ENCODE data around the gene ITGAL. TPM values are rescaled to one million over a fixed set of nuclear protein-coding genes. Genes with fewer than 3 reads are reported as not detected.

Gene ITGAL
- total and polyA plus RNA-seq, 2 of the 13 experiments (the other 11 are each of a cell fraction or from before 2014, with no cell fraction given), result 0.86 to 1.2 TPM

GRCh38 chr16:30541502-30542329 is 69.2 kb downstream of the ITGAL start:
- peak; percentile 21 for FAIRE-seq
- TF ChIP-seq TARDBP (CRISPR knock-in tag; IDR thresholded peaks at IDR 0.05) (peak; percentile 54; the same call in 1 of the 2 replicates), GZF1 (CRISPR knock-in tag; IDR thresholded peaks at IDR 0.05) (0 out of 2 replicates have a peak, but pooled peaks have one; percentile 32), GLI4 (CRISPR knock-in tag; IDR thresholded peaks at IDR 0.05; ENCODE audit: borderline replicate concordance) (peak; percentile 40; the same call in 1 of the 2 replicates), NR2C2 (CRISPR knock-in tag; IDR thresholded peaks at IDR 0.05; ENCODE audit: borderline replicate concordance) (0 out of 2 replicates have a peak, but pooled peaks have one; percentile 12), IRF9 (CRISPR knock-in tag; IDR thresholded peaks at IDR 0.05; ENCODE audit: borderline replicate concordance) (no peak), ZNF770 (CRISPR knock-in tag; IDR thresholded peaks at IDR 0.05) (no peak), ZSCAN29 (CRISPR knock-in tag; conservative IDR thresholded peaks at IDR 0.05) (0 out of 2 replicates have a peak, but pooled peaks have one; percentile 43), ZNF598 (CRISPR knock-in tag; IDR thresholded peaks at IDR 0.05; ENCODE audit: borderline replicate concordance) (0 out of 2 replicates have a peak, but pooled peaks have one; percentile 42), ZIK1 (CRISPR knock-in tag; IDR thresholded peaks at IDR 0.05; ENCODE audit: borderline replicate concordance, low read depth) (no peak), TIGD3 (CRISPR knock-in tag; IDR thresholded peaks at IDR 0.05; ENCODE audit: borderline replicate concordance) (peak; percentile 57; the same call in 1 of the 2 replicates), ZNF343 (CRISPR knock-in tag; IDR thresholded peaks at IDR 0.05) (no peak), POLR2A (IDR thresholded peaks at IDR 0.05; ENCODE audit: insufficient read depth in 1 of 2, low read depth in 2 of 2, low read length in 2 of 2) (0 out of 4 replicates have a peak, but pooled peaks of 1 of the 2 experiments have one; percentile 15), FOXC1 (CRISPR knock-in tag; IDR thresholded peaks at IDR 0.05; ENCODE audit: borderline replicate concordance) (0 out of 2 replicates have a peak, but pooled peaks have one; percentile 46), HINFP (CRISPR knock-in tag; IDR thresholded peaks at IDR 0.05; ENCODE audit: low read depth) (peak; percentile 56; the same call in 1 of the 2 replicates), CEBPG (CRISPR knock-in tag; IDR thresholded peaks at IDR 0.05) (peak; percentile 64; the same call in 1 of the 2 replicates), ZNF567 (CRISPR knock-in tag; IDR thresholded peaks at IDR 0.05; ENCODE audit: borderline replicate concordance) (0 out of 2 replicates have a peak, but pooled peaks have one; percentile 0)

More at GRCh38 chr16:30541502-30542329, 69.2 kb downstream of the ITGAL start:
- ChIA-PET CTCF (ENCODE audit: low intra/inter-chr PET ratio, low total read pairs) (no interaction called here), POLR2A (interaction anchor here (1.0 to 4.0 kb wide), 7 partner anchors 10 to 148 kb away, joined by 3 to 30 read pairs (median 6); partner anchors contain the start of genes DCTPP1, ZNF688, ZNF689 and ZNF764)
- H3K27me3 ChIP-seq (ENCODE audit: control insufficient read depth in 1 of 2, insufficient read depth in 2 of 2, low read length in 2 of 2), result no peaks in the 10 kb centered on the region
- H3K27ac ChIP-seq (ENCODE audit: extremely low read length, insufficient read depth, low read length), result peak overlapping the region; percentile 62
- peak; percentile 43 for ATAC-seq
- no peak overlapping the region for H2AFZ ChIP-seq (ENCODE audit: low read length)
- peak overlapping the region; percentile 48 to 63 (median 58) for H3K4me3 ChIP-seq (replicated peaks in 1 of 3; ENCODE audit: insufficient read depth in 1 of 3, low read depth in 2 of 3, low read length in 3 of 3)
- in situ Hi-C loops (cut with HindIII; ENCODE audit: extremely low pct_ligation_motif_present, low pct_unique_long_range_greater_than_20kb), result no loop called here
- BruUV-seq (replicated peaks), result no TSS peak
- peak overlapping the region; percentile 97 for H3K4me2 ChIP-seq (ENCODE audit: low read depth, low read length)
- H3K36me3 ChIP-seq (replicated peaks in 1 of 2; ENCODE audit: control insufficient read depth in 1 of 2, insufficient read depth in 2 of 2, low read length in 2 of 2), result no peaks in the 10 kb centered on the region
- peak; percentile 47 for DNase-seq (ENCODE audit: low spot score)
- no peaks in the 10 kb centered on the region for H3K9me3 ChIP-seq (ENCODE audit: low read length)
- intact Hi-C loops (cut with micrococcal nuclease; ENCODE audit: unreplicated experiment), result loop anchor here (5.0 kb wide), 1 partner anchor 76 kb away; no protein-coding TSS in a partner anchor
- H3K79me2 ChIP-seq (ENCODE audit: insufficient read depth, low read length), result no peaks in the 10 kb centered on the region
- H4K20me1 ChIP-seq (ENCODE audit: insufficient read depth, low read length), result no peaks in the 10 kb centered on the region
- 3% methylated on average over 10 of the region's 10 CpGs for WGBS (ENCODE audit: low lambda C conversion rate)
- H3K4me1 ChIP-seq (ENCODE audit: insufficient read depth, low read length), result peaks cover 72% of the 10 kb centered on the region
- peak overlapping the region; percentile 67 for H3K9ac ChIP-seq (ENCODE audit: insufficient read depth, low read depth, low read length)
